MV-4-11 (cell line): ENCODE data around the gene RAB26.

Source experiments
- DNase-seq: peaks from one replicate; lab custom pipeline; 2025; lab: John Stamatoyannopoulos, UW

RAB26 gene

GRCh38 chr16:2159175-2159838, 10.9 kb downstream of the RAB26 start:
- no peak for DNase-seq

GRCh38 chr16:2160915-2161551, 12.6 kb downstream of the RAB26 start:
- no peak for DNase-seq

- DNase-seq = no peak
Measured at GRCh38 chr16:2161911-2162310, 13.5 kb downstream of the RAB26 start.

- no peak for DNase-seq
Measured at GRCh38 chr16:2162676-2163118, 14.3 kb downstream of the RAB26 start.

- DNase-seq = no peak
Measured at GRCh38 chr16:2163211-2163881, 14.9 kb downstream of the RAB26 start.

- no peak for DNase-seq
Measured at GRCh38 chr16:2165861-2166260, 17.4 kb downstream of the RAB26 start.

GRCh38 chr16:2166263-2167067, 18.0 kb downstream of the RAB26 start:
- no peak for DNase-seq

GRCh38 chr16:2167068-2167638, 18.7 kb downstream of the RAB26 start:
- DNase-seq = no peak

- no peak for DNase-seq
Measured at GRCh38 chr16:2170080-2170479, 21.7 kb downstream of the RAB26 start.

- no peak for DNase-seq
Measured at GRCh38 chr16:2170587-2171435, 22.4 kb downstream of the RAB26 start.

GRCh38 chr16:2171601-2172178, 23.3 kb downstream of the RAB26 start:
- no peak for DNase-seq

- no peak for DNase-seq
Measured at GRCh38 chr16:2172688-2173335, 24.4 kb downstream of the RAB26 start.

GRCh38 chr16:2173366-2173765, 24.9 kb downstream of the RAB26 start:
- no peak for DNase-seq

GRCh38 chr16:2173916-2174315, 25.5 kb downstream of the RAB26 start:
- DNase-seq = no peak

GRCh38 chr16:2174396-2175131, 26.1 kb downstream of the RAB26 start:
- DNase-seq = no peak

- DNase-seq = no peak
Measured at GRCh38 chr16:2175454-2175853, 27.0 kb downstream of the RAB26 start.

GRCh38 chr16:2176047-2176446, 27.6 kb downstream of the RAB26 start:
- DNase-seq = no peak

- no peak for DNase-seq
Measured at GRCh38 chr16:2177101-2177500, 28.7 kb downstream of the RAB26 start.

GRCh38 chr16:2177561-2177960, 29.1 kb downstream of the RAB26 start:
- no peak for DNase-seq
